Skeletal muscle tissue (tissue), 4 donors: ENCODE results near the gene UNC5C. TPM values are rescaled to one million over a fixed set of nuclear protein-coding genes. Genes with fewer than 3 reads are reported as not detected.

Experiments
- H3K27ac ChIP-seq: one replicate; pipeline ENCODE4 v1.7.0; 2013; ENCODE audit warnings: mild to moderate bottlenecking, low read depth, low read length, inconsistent platforms
- H3K27me3 ChIP-seq, 3 donors: one replicate each; pipeline ENCODE4 v1.7.0; 2013; ENCODE audit warnings: low read length in 3 of 3; ENCODE audit not compliant: control insufficient read depth in 3 of 3, insufficient read depth in 3 of 3
- H3K36me3 ChIP-seq, 3 donors: one replicate each; pipeline ENCODE4 v1.7.0; 2013; ENCODE audit warnings: low read length in 3 of 3; ENCODE audit not compliant: control insufficient read depth in 3 of 3, insufficient read depth in 3 of 3
- H3K4me1 ChIP-seq, 3 donors: one replicate each; pipeline ENCODE4 v1.7.0; 2013; ENCODE audit warnings: low read length in 3 of 3, mild to moderate bottlenecking in 3 of 3; ENCODE audit not compliant: control insufficient read depth in 3 of 3, insufficient read depth in 3 of 3
- H3K4me3 ChIP-seq, 3 donors: one replicate each; pipeline ENCODE4 v1.7.0; 2013; ENCODE audit warnings: low read length in 3 of 3
- H3K9ac ChIP-seq, 3 donors: one replicate each; pipeline ENCODE4 v1.7.0; 2013; ENCODE audit warnings: low read length in 3 of 3, mild to moderate bottlenecking in 3 of 3, moderate library complexity in 2 of 3, low read depth in 1 of 3
- H3K9me3 ChIP-seq, 3 donors: one replicate each; pipeline ENCODE4 v1.7.0; 2013; ENCODE audit warnings: low read length in 3 of 3; ENCODE audit not compliant: control insufficient read depth in 3 of 3
- total RNA-seq: library from RNA; depleted of rRNA; stranded (reverse); fragments of >200 nt; gene quantifications from one replicate; pipeline ENCODE4 v1.2.3, GENCODE V29; 2014
- donor health status: Osteomylitis.

The UNC5C gene
- total RNA-seq, 1 donor from 2014 or later: 1.0 TPM

GRCh38 chr4:95249426-95250021, 299.2 kb downstream of the UNC5C start:
- H3K4me3 ChIP-seq: no peak overlapping the region
- H3K9me3 ChIP-seq: no peaks in the 10 kb centered on the region
- H3K27ac ChIP-seq: no peak overlapping the region
- no peak overlapping the region for H3K9ac ChIP-seq
- H3K27me3 ChIP-seq: no peaks in the 10 kb centered on the region
- H3K4me1 ChIP-seq: no peaks in the 10 kb centered on the region
- no peaks in the 10 kb centered on the region for H3K36me3 ChIP-seq

DNA sequence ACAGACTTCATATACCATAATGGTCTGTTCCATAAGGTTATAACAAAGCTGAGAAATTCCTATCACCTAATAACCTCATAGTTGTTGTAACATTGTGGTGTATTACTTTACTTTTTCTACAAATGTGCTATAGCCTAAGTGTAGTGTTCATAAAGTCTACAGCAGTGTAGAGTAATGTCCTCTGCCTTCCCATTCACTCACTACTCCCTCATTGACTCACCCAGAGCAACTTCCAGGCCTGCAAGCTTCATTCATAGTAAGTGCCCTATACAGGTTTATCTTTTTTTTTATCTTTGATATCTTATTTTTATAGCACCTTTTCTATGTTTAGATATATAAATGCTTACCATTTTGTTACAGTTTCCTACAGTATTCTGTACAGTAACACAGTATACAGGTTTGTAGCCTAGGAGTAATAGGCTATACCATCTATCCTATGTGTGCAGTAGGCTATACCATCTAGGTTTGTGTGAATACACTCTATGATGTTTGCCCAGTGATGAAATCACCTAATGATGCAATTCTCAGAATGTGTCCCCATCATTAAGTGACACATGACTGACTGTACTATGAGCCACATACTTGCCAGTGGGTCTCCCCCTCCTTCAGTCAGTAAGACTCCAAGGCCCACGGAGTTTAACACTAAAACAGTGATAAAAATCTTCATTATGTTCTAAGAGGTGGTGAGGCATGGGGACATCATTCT, 299.9 kb downstream of the UNC5C start:
- no peaks in the 10 kb centered on the region for H3K36me3 ChIP-seq
- no peak overlapping the region for H3K27ac ChIP-seq
- no peak overlapping the region for H3K4me3 ChIP-seq
- H3K9me3 ChIP-seq: no peaks in the 10 kb centered on the region
- H3K4me1 ChIP-seq: no peaks in the 10 kb centered on the region
- no peak overlapping the region for H3K9ac ChIP-seq
- H3K27me3 ChIP-seq: no peaks in the 10 kb centered on the region

DNA sequence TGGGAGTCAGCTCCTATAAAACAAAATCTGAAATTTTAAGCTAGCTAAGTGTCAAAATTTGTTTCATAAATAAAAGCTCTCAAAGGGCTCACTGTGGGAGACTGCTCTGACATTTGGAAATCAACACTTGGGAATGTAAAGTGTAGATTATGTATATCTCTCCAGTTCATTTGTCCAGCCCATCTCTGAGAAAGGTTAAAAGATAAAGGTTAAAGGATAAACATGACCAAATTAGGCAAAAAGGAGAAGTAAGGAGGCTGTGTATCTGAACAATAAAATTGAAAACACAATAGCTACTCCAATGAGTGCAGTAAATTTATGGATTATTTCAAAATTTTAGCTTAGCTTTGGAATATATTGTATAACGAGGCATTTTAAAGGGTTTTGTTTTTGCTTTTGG, 304.9 kb downstream of the UNC5C start:
- no peaks in the 10 kb centered on the region for H3K4me1 ChIP-seq
- H3K4me3 ChIP-seq: no peak overlapping the region
- no peaks in the 10 kb centered on the region for H3K36me3 ChIP-seq
- H3K27me3 ChIP-seq: no peaks in the 10 kb centered on the region
- H3K27ac ChIP-seq: no peak overlapping the region
- H3K9ac ChIP-seq: no peak overlapping the region
- no peaks in the 10 kb centered on the region for H3K9me3 ChIP-seq

GRCh38 chr4:95238554-95238953, 310.2 kb downstream of the UNC5C start:
- H3K27ac ChIP-seq: no peak overlapping the region
- H3K9ac ChIP-seq: no peak overlapping the region
- H3K36me3 ChIP-seq: no peaks in the 10 kb centered on the region
- H3K4me1 ChIP-seq: no peaks in the 10 kb centered on the region
- no peak overlapping the region for H3K4me3 ChIP-seq
- no peaks in the 10 kb centered on the region for H3K27me3 ChIP-seq
- no peaks in the 10 kb centered on the region for H3K9me3 ChIP-seq

DNA sequence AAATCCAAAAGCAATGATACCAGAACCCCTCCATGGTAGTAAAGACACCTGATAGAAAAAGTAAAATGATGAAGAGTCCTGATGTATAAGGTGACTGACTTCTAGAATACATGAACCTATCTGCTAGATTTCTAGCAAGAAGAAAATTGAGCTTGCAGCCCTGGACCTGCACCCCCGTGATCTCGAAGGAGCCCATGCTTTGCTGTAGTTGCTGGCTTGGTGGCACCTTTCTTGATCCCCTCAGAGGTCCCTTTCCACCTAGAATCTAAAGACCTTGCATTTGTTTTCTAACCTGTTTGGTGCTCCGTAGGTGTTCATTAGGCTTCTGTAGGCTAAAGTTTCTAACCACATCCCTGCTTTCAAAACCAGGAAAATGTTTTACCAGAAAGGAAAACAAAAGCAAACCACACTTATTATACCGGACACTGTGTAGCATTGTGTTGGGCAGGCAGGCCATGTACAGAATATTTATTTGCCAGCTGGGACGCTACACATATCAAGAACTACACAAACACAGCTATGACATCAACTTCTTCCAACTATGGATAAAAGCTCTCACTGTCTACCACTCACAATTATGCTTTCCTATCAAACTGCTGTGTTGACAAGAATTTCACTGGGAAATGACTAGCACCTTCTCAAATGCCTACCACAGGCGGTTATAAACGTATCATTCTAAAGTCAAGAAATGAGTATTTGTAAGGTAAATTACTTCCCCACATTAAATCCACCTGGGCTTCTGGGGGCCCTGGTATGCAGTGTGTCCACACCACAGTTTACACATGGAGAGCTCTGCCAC, 316.2 kb downstream of the UNC5C start:
- H3K4me1 ChIP-seq: no peaks in the 10 kb centered on the region
- H3K36me3 ChIP-seq: no peaks in the 10 kb centered on the region
- H3K4me3 ChIP-seq: no peak overlapping the region
- H3K27me3 ChIP-seq: no peaks in the 10 kb centered on the region
- no peak overlapping the region for H3K27ac ChIP-seq
- no peaks in the 10 kb centered on the region for H3K9me3 ChIP-seq
- H3K9ac ChIP-seq: no peak overlapping the region

DNA sequence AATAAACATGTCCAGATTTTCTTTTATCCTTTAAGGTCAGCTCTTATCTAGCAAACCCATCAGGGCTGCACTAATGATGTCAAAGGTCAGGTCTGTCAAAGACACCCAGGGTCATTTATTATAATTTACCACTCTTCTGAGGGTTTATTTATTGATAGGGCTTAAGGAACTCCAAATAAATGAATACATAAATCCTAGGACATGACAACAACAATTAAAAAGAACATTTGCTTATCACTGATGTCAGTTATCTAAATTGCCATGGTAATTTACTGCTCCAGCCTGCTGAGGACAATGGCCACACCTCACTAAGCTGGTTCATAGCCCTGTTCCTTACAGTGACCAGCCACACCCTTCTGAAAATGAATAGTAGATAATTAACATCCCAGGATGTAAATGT, 317.1 kb downstream of the UNC5C start:
- H3K9me3 ChIP-seq: no peaks in the 10 kb centered on the region
- no peak overlapping the region for H3K27ac ChIP-seq
- H3K4me3 ChIP-seq: no peak overlapping the region
- H3K36me3 ChIP-seq: no peaks in the 10 kb centered on the region
- H3K27me3 ChIP-seq: no peaks in the 10 kb centered on the region
- no peaks in the 10 kb centered on the region for H3K4me1 ChIP-seq
- no peak overlapping the region for H3K9ac ChIP-seq

- Histone ChIP-seq H3K27ac (no peak overlapping the region), H3K27me3 (no peaks in the 10 kb centered on the region)
Observed at GRCh38 chr4:95225849-95226248, 322.9 kb downstream of the UNC5C start.

DNA sequence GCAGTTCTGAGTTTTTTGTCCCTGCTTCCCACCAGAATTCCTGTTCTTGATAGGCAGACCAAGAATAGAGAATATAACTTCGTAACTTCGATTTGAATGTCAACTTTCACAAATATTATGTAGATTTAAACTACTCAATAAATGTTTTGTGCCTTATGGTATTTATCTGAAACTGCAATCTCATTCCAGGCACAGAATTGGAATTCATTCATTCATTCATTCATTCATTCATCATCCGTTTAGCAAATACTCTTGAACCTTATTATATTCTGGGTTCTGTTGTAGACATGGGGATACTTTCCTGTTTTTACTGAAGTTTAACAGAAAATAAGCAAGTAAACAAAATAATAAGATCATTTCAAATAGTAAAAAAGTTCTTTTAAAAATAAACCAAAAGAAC, 324.4 kb downstream of the UNC5C start:
- H3K9ac ChIP-seq: no peak overlapping the region
- no peaks in the 10 kb centered on the region for H3K4me1 ChIP-seq
- H3K36me3 ChIP-seq: no peaks in the 10 kb centered on the region
- no peaks in the 10 kb centered on the region for H3K27me3 ChIP-seq
- no peaks in the 10 kb centered on the region for H3K9me3 ChIP-seq
- H3K4me3 ChIP-seq: no peak overlapping the region
- H3K27ac ChIP-seq: no peak overlapping the region

More at GRCh38 chr4:95225849-95226248, 322.9 kb downstream of the UNC5C start:
- Histone ChIP-seq H3K4me3 (no peak overlapping the region), H3K9me3 (no peaks in the 10 kb centered on the region), H3K36me3 (no peaks in the 10 kb centered on the region), H3K9ac (no peak overlapping the region), H3K4me1 (no peaks in the 10 kb centered on the region)

- no peaks in the 10 kb centered on the region for H3K9me3 ChIP-seq
- H3K4me3 ChIP-seq: no peak overlapping the region
- no peak overlapping the region for H3K9ac ChIP-seq
- no peaks in the 10 kb centered on the region for H3K36me3 ChIP-seq
- no peaks in the 10 kb centered on the region for H3K4me1 ChIP-seq
- no peak overlapping the region for H3K27ac ChIP-seq
- H3K27me3 ChIP-seq: peaks cover 0 to 1% (median 0%) of the 10 kb centered on the region in 3 donors
Observed at GRCh38 chr4:95220205-95221175, 328.3 kb downstream of the UNC5C start.
